ENCODE measurements around the gene FLOT1.

The FLOT1 gene

GRCh38 chr6:30689985-30690384 lies 52.5 kb downstream of the FLOT1 start:
- no peak for DNase-seq

GRCh38 chr6:30689022-30689865 lies 53.2 kb downstream of the FLOT1 start:
- no peak for DNase-seq

- no peak for DNase-seq
Observed at GRCh38 chr6:30688569-30688968, 53.9 kb downstream of the FLOT1 start.

- DNase-seq = no peak
Observed at GRCh38 chr6:30687659-30688431, 54.6 kb downstream of the FLOT1 start.

GRCh38 chr6:30686908-30687658 lies 55.4 kb downstream of the FLOT1 start:
- DNase-seq = peak; percentile 38

- peak; percentile 64 for DNase-seq
Observed at GRCh38 chr6:30686009-30686907, 56.2 kb downstream of the FLOT1 start, which contains the start of gene PPP1R18. TSS of gene PPP1R18 (minus strand) at chr6:30686645. CDS start at chr6:30686018, 627 bp downstream.

GRCh38 chr6:30685157-30686008 lies 57.1 kb downstream of the FLOT1 start:
- DNase-seq = no peak

- DNase-seq = peak; percentile 55
Observed at GRCh38 chr6:30684386-30685156, 57.9 kb downstream of the FLOT1 start.

GRCh38 chr6:30683980-30684338 lies 58.5 kb downstream of the FLOT1 start:
- no peak for DNase-seq

GRCh38 chr6:30683183-30683979 lies 59.1 kb downstream of the FLOT1 start:
- DNase-seq = no peak

- DNase-seq = peak; percentile 95
Observed at GRCh38 chr6:30682143-30683117, 60.1 kb downstream of the FLOT1 start.

GRCh38 chr6:30681766-30682142 lies 60.7 kb downstream of the FLOT1 start:
- no peak for DNase-seq

- DNase-seq = no peak
Observed at GRCh38 chr6:30679765-30680535, 62.5 kb downstream of the FLOT1 start.

GRCh38 chr6:30678964-30679726 lies 63.3 kb downstream of the FLOT1 start:
- peak; percentile 80 for DNase-seq

Measured in NK-92 treated with Interleukin-12 subunit alpha and Interleukin-12 subunit beta, amount 100 ng/mL, for 24 hours (cell line).